HEK293 (cell line): Measurements from ENCODE around the gene ERVMER34-1.

Experiments
- FEZF1 ChIP-seq: fragments of 450-650 bp; formaldehyde crosslinking; IDR thresholded peaks from 2 replicates; pipeline ENCODE4 v1.5.1; 2016; ENCODE audit warnings: missing biosample characterization, missing genetic modification characterization
- HOXD13 ChIP-seq: sonication (generic); formaldehyde crosslinking; IDR thresholded peaks from 2 replicates; pipeline ENCODE4 v1.8.0; 2022; ENCODE audit warnings: missing genetic modification reagents, borderline replicate concordance
- MZF1 ChIP-seq: fragments of 450-650 bp; formaldehyde crosslinking; IDR thresholded peaks from 2 replicates; pipeline ENCODE4 v1.5.1; 2017; ENCODE audit warnings: missing biosample characterization, missing genetic modification characterization, borderline replicate concordance
- OVOL3 ChIP-seq: fragments of 450-650 bp; formaldehyde crosslinking; IDR thresholded peaks from 2 replicates; pipeline ENCODE4 v1.5.1; 2016; ENCODE audit warnings: missing biosample characterization, missing genetic modification characterization
- PRDM1 ChIP-seq: fragments of 450-650 bp; formaldehyde crosslinking; IDR thresholded peaks from 2 replicates; pipeline ENCODE4; 2016; ENCODE audit warnings: missing biosample characterization, missing genetic modification characterization
- TCF7L2 ChIP-seq: IDR thresholded peaks from 2 replicates; pipeline ENCODE4 v1.6.1; 2011; ENCODE audit warnings: low read depth, mild to moderate bottlenecking, inconsistent platforms, low read length, moderate library complexity, borderline replicate concordance
- TRIM28 ChIP-seq: IDR thresholded peaks from 2 replicates; pipeline ENCODE4 v1.6.1; 2011; ENCODE audit warnings: low read length, control low read depth, borderline replicate concordance
- ZFHX2 ChIP-seq: fragments of 450-650 bp; formaldehyde crosslinking; conservative IDR thresholded peaks from 2 replicates; pipeline ENCODE4 v1.5.1; 2016; ENCODE audit warnings: missing biosample characterization, missing genetic modification characterization
- ZIC2 ChIP-seq: fragments of 450-650 bp; formaldehyde crosslinking; IDR thresholded peaks from 2 replicates; pipeline ENCODE4 v1.5.1; 2016; ENCODE audit warnings: missing biosample characterization, missing genetic modification characterization
- ZNF132 ChIP-seq: fragments of 450-650 bp; formaldehyde crosslinking; IDR thresholded peaks from 2 replicates; pipeline ENCODE4 v1.5.1; 2017; ENCODE audit warnings: missing biosample characterization, missing genetic modification characterization, borderline replicate concordance
- ZNF335 ChIP-seq: fragments of 450-650 bp; formaldehyde crosslinking; conservative IDR thresholded peaks from 2 replicates; pipeline ENCODE4 v1.5.1; 2016; ENCODE audit warnings: missing biosample characterization, missing genetic modification characterization
- ZNF341 ChIP-seq: fragments of 450-650 bp; formaldehyde crosslinking; IDR thresholded peaks from 2 replicates; pipeline ENCODE4; 2016; ENCODE audit warnings: low read depth, missing biosample characterization, missing genetic modification characterization
- ZNF394 ChIP-seq: fragments of 450-650 bp; formaldehyde crosslinking; IDR thresholded peaks from 2 replicates; pipeline ENCODE4 v1.5.1; 2016; ENCODE audit warnings: missing biosample characterization, missing genetic modification characterization, mild to moderate bottlenecking, moderate library complexity, borderline replicate concordance
- ZNF473 ChIP-seq: fragments of 450-650 bp; formaldehyde crosslinking; IDR thresholded peaks from 2 replicates; pipeline ENCODE4 v1.5.1; 2017; ENCODE audit warnings: missing biosample characterization, missing genetic modification characterization
- ZNF664 ChIP-seq: fragments of 450-650 bp; formaldehyde crosslinking; IDR thresholded peaks from 2 replicates; pipeline ENCODE4 v1.5.1; 2016; ENCODE audit warnings: missing biosample characterization, missing genetic modification characterization
- ZNF791 ChIP-seq: fragments of 450-650 bp; formaldehyde crosslinking; IDR thresholded peaks from 2 replicates; pipeline ENCODE4 v1.5.1; 2016; ENCODE audit warnings: missing biosample characterization, missing genetic modification characterization
- ZNF792 ChIP-seq: fragments of 450-650 bp; formaldehyde crosslinking; IDR thresholded peaks from 2 replicates; pipeline ENCODE4 v1.5.1; 2016; ENCODE audit warnings: missing biosample characterization, missing genetic modification characterization
- TF ChIP-seq, protein P1 (sequence below): fragments of 450-650 bp; formaldehyde crosslinking; IDR thresholded peaks from 2 replicates; pipeline ENCODE4 v1.5.1; 2016; ENCODE audit warnings: missing biosample characterization, missing genetic modification characterization
- TF ChIP-seq, protein P2 (sequence below): fragments of 450-650 bp; formaldehyde crosslinking; IDR thresholded peaks from 2 replicates; pipeline ENCODE4; 2016; ENCODE audit warnings: missing biosample characterization, missing genetic modification characterization
- TF ChIP-seq, protein P3 (sequence below): fragments of 450-650 bp; IDR thresholded peaks from 2 replicates; pipeline ENCODE4 v1.5.1; 2018; ENCODE audit warnings: missing biosample characterization, mild to moderate bottlenecking, missing genetic modification characterization
- TF ChIP-seq, protein P4 (sequence below): fragments of 450-650 bp; formaldehyde crosslinking; IDR thresholded peaks from 2 replicates; pipeline ENCODE4 v1.5.1; 2016; ENCODE audit warnings: missing biosample characterization, missing genetic modification characterization, borderline replicate concordance
- TF ChIP-seq, protein P5 (sequence below): fragments of 450-650 bp; formaldehyde crosslinking; IDR thresholded peaks from 2 replicates; pipeline ENCODE4 v1.5.1; 2016; ENCODE audit warnings: missing biosample characterization, missing genetic modification characterization
- TF ChIP-seq, protein P6 (sequence below): fragments of 450-650 bp; formaldehyde crosslinking; IDR thresholded peaks from 2 replicates; pipeline ENCODE4 v1.5.1; 2017; ENCODE audit warnings: missing biosample characterization, missing genetic modification characterization

ERVMER34-1 gene

DNA sequence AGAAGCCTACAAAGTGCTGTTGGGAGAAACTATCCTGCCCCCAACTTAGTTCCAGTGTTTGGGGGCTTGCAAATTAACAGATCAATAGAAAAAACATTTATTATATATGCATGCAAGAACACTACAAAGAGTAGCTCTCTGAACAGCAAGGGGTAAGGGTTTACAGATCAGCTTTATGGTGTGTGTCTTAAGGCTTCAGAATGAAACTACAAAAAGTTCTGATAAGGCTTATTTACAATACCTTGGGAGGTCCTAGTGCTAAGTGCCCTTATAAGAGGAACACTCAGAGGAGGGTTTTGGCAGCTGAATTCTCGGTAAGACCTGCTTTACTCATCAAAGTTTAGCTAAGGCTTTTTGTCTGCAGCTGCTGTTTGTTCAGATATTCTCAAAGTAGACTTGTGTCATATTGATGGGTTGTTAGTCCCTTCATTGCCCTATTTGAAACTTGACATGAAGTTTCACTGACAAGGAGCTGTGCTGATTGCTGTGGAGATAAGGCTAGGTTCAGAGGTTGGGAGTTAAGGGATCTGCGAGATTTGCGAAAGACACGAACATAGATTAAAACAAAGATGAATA is 7.7 kb downstream of the ERVMER34-1 start (continued):
- TF ChIP-seq, protein P1, sequence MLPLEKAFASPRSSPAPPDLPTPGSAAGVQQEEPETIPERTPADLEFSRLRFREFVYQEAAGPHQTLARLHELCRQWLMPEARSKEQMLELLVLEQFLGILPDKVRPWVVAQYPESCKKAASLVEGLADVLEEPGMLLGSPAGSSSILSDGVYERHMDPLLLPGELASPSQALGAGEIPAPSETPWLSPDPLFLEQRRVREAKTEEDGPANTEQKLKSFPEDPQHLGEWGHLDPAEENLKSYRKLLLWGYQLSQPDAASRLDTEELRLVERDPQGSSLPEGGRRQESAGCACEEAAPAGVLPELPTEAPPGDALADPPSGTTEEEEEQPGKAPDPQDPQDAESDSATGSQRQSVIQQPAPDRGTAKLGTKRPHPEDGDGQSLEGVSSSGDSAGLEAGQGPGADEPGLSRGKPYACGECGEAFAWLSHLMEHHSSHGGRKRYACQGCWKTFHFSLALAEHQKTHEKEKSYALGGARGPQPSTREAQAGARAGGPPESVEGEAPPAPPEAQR (tag by site-specific recombination) = no peak
- TF ChIP-seq ZNF792 (tag by site-specific recombination) = no peak
- TF ChIP-seq ZNF335 (tag by site-specific recombination) = no peak
- no peak for TF ChIP-seq ZNF791 (tag by site-specific recombination)
- TF ChIP-seq, protein P2, sequence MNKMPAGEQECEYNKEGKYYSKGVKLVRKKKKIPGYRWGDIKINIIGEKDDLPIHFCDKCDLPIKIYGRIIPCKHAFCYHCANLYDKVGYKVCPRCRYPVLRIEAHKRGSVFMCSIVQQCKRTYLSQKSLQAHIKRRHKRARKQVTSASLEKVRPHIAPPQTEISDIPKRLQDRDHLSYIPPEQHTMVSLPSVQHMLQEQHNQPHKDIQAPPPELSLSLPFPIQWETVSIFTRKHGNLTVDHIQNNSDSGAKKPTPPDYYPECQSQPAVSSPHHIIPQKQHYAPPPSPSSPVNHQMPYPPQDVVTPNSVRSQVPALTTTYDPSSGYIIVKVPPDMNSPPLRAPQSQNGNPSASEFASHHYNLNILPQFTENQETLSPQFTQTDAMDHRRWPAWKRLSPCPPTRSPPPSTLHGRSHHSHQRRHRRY = no peak
- TF ChIP-seq ZNF394 (tag by site-specific recombination) = no peak
- TF ChIP-seq ZFHX2 = no peak
- no peak for TF ChIP-seq ZNF132 (tag by site-specific recombination)
- TF ChIP-seq, protein P3, sequence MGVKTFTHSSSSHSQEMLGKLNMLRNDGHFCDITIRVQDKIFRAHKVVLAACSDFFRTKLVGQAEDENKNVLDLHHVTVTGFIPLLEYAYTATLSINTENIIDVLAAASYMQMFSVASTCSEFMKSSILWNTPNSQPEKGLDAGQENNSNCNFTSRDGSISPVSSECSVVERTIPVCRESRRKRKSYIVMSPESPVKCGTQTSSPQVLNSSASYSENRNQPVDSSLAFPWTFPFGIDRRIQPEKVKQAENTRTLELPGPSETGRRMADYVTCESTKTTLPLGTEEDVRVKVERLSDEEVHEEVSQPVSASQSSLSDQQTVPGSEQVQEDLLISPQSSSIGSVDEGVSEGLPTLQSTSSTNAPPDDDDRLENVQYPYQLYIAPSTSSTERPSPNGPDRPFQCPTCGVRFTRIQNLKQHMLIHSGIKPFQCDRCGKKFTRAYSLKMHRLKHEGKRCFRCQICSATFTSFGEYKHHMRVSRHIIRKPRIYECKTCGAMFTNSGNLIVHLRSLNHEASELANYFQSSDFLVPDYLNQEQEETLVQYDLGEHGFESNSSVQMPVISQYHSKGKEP = no peak
- TF ChIP-seq MZF1 (tag by site-specific recombination) = no peak
- peak; percentile 87 for TF ChIP-seq TCF7L2
- TF ChIP-seq, protein P4, sequence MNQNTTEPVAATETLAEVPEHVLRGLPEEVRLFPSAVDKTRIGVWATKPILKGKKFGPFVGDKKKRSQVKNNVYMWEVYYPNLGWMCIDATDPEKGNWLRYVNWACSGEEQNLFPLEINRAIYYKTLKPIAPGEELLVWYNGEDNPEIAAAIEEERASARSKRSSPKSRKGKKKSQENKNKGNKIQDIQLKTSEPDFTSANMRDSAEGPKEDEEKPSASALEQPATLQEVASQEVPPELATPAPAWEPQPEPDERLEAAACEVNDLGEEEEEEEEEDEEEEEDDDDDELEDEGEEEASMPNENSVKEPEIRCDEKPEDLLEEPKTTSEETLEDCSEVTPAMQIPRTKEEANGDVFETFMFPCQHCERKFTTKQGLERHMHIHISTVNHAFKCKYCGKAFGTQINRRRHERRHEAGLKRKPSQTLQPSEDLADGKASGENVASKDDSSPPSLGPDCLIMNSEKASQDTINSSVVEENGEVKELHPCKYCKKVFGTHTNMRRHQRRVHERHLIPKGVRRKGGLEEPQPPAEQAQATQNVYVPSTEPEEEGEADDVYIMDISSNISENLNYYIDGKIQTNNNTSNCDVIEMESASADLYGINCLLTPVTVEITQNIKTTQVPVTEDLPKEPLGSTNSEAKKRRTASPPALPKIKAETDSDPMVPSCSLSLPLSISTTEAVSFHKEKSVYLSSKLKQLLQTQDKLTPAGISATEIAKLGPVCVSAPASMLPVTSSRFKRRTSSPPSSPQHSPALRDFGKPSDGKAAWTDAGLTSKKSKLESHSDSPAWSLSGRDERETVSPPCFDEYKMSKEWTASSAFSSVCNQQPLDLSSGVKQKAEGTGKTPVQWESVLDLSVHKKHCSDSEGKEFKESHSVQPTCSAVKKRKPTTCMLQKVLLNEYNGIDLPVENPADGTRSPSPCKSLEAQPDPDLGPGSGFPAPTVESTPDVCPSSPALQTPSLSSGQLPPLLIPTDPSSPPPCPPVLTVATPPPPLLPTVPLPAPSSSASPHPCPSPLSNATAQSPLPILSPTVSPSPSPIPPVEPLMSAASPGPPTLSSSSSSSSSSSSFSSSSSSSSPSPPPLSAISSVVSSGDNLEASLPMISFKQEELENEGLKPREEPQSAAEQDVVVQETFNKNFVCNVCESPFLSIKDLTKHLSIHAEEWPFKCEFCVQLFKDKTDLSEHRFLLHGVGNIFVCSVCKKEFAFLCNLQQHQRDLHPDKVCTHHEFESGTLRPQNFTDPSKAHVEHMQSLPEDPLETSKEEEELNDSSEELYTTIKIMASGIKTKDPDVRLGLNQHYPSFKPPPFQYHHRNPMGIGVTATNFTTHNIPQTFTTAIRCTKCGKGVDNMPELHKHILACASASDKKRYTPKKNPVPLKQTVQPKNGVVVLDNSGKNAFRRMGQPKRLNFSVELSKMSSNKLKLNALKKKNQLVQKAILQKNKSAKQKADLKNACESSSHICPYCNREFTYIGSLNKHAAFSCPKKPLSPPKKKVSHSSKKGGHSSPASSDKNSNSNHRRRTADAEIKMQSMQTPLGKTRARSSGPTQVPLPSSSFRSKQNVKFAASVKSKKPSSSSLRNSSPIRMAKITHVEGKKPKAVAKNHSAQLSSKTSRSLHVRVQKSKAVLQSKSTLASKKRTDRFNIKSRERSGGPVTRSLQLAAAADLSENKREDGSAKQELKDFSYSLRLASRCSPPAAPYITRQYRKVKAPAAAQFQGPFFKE (tag by site-specific recombination) = no peak
- peak; percentile 61 for TF ChIP-seq ZIC2 (tag by site-specific recombination)
- no peak for TF ChIP-seq ZNF341 (tag by site-specific recombination)
- TF ChIP-seq, protein P5, sequence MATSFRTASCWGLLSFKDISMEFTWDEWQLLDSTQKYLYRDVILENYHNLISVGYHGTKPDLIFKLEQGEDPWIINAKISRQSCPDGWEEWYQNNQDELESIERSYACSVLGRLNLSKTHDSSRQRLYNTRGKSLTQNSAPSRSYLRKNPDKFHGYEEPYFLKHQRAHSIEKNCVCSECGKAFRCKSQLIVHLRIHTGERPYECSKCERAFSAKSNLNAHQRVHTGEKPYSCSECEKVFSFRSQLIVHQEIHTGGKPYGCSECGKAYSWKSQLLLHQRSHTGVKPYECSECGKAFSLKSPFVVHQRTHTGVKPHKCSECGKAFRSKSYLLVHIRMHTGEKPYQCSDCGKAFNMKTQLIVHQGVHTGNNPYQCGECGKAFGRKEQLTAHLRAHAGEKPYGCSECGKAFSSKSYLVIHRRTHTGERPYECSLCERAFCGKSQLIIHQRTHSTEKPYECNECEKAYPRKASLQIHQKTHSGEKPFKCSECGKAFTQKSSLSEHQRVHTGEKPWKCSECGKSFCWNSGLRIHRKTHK (tag by site-specific recombination) = no peak
- TF ChIP-seq, protein P6, sequence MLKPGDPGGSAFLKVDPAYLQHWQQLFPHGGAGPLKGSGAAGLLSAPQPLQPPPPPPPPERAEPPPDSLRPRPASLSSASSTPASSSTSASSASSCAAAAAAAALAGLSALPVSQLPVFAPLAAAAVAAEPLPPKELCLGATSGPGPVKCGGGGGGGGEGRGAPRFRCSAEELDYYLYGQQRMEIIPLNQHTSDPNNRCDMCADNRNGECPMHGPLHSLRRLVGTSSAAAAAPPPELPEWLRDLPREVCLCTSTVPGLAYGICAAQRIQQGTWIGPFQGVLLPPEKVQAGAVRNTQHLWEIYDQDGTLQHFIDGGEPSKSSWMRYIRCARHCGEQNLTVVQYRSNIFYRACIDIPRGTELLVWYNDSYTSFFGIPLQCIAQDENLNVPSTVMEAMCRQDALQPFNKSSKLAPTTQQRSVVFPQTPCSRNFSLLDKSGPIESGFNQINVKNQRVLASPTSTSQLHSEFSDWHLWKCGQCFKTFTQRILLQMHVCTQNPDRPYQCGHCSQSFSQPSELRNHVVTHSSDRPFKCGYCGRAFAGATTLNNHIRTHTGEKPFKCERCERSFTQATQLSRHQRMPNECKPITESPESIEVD (tag by site-specific recombination) = peak; percentile 43; the same call in 1 of the 2 replicates
- TF ChIP-seq ZNF664 (tag by site-specific recombination) = no peak
- TF ChIP-seq PRDM1 (tag by site-specific recombination) = no peak
- peak; percentile 84 for TF ChIP-seq TRIM28
- TF ChIP-seq ZNF473 = no peak
- no peak for TF ChIP-seq OVOL3 (tag by site-specific recombination)
- TF ChIP-seq HOXD13 = no peak
- TF ChIP-seq FEZF1 (tag by site-specific recombination) = peak; percentile 43
